Measurements from ENCODE around the gene CDK2AP2.

- TF ChIP-seq CTCF (IDR thresholded peaks at IDR 0.05 in 2 of 3, conservative IDR thresholded peaks at IDR 0.05 in 1 of 3; ENCODE audit: control insufficient read depth in 2 of 3, extremely low read depth in 1 of 3, insufficient read depth in 1 of 3, low read depth in 3 of 3, low read length in 3 of 3) (no peak), EP300 (IDR thresholded peaks at IDR 0.05; ENCODE audit: borderline replicate concordance in 1 of 2, control insufficient read depth in 1 of 2, low read depth in 2 of 2, low read length in 2 of 2) (no peak), E2F4 (IDR thresholded peaks at IDR 0.05; ENCODE audit: low read depth, low read length) (no peak), IKZF2 (IDR thresholded peaks at IDR 0.05) (no peak), POLR2A (IDR thresholded peaks at IDR 0.05; ENCODE audit: low read depth, low read length) (no peak)
- TF ChIP-seq, protein P1, sequence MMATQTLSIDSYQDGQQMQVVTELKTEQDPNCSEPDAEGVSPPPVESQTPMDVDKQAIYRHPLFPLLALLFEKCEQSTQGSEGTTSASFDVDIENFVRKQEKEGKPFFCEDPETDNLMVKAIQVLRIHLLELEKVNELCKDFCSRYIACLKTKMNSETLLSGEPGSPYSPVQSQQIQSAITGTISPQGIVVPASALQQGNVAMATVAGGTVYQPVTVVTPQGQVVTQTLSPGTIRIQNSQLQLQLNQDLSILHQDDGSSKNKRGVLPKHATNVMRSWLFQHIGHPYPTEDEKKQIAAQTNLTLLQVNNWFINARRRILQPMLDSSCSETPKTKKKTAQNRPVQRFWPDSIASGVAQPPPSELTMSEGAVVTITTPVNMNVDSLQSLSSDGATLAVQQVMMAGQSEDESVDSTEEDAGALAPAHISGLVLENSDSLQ (IDR thresholded peaks at IDR 0.05): no peak
Observed at GRCh38 chr11:67507242-67507863, 609 bp downstream of the CDK2AP2 start.

All from GM12878 (cell line).